A549 treated with DMSO at 1 μM for 4 hours (cell line): Measurements from ENCODE around the gene WTAP. TPM values are rescaled to one million over a fixed set of nuclear protein-coding genes. Genes with fewer than 3 reads are reported as not detected.

Source experiments
- total RNA-seq: library from RNA; stranded (reverse); fragments of 200-300 nt; extraction: Qiagen RNA extraction; gene quantifications from 5 replicates; pipeline ENCODE4 v1.2.3, GENCODE V29; 2022; ENCODE audit warnings: low read depth

The WTAP gene
- total RNA-seq, result 67.7 to 79.1 TPM (median 74.4 TPM) in 5 replicates

GRCh38 chr6:159726918-159727716 is at the start of gene WTAP:
TSS of gene WTAP (plus strand) at chr6:159727506. CDS start at chr6:159736266, 8,760 bp downstream.

GRCh38 chr6:159693128-159693893 is 34.0 kb upstream of the WTAP start, which contains the start of gene SOD2:
TSS of gene SOD2 (minus strand) at chr6:159693241. CDS start at chr6:159693167, 74 bp downstream.

GRCh38 chr6:159761873-159762680 is 34.8 kb downstream of the WTAP start, which contains the start of gene ACAT2:
TSS of gene ACAT2 (plus strand) at chr6:159762045. CDS start at chr6:159762088, 43 bp downstream.

GRCh38 chr6:159789377-159790148 is 62.3 kb downstream of the WTAP start, which contains the start of gene TCP1:
TSS of gene TCP1 (minus strand) at chr6:159789602. CDS start at chr6:159789468, 134 bp downstream.

GRCh38 chr6:159790149-159790955 is 63.0 kb downstream of the WTAP start, which contains the start of gene MRPL18:
TSS of gene MRPL18 (plus strand) at chr6:159790467. CDS start at chr6:159790588, 121 bp downstream.

GRCh38 chr6:159800141-159800865 is 73.0 kb downstream of the WTAP start, which contains the start of gene PNLDC1:
TSS of gene PNLDC1 (plus strand) at chr6:159800276. CDS start at chr6:159800308, 32 bp downstream.

Other genes starting within 250 kb of the WTAP start
- gene SOD2, start 34.3 kb upstream of the WTAP start, total RNA-seq, result 167 to 225 TPM (median 201 TPM) in 5 replicates
- gene ACAT2, start 34.5 kb downstream of the WTAP start, total RNA-seq, result 25.5 to 31.1 TPM (median 29.7 TPM) in 5 replicates
- 196 to 256 TPM (median 236 TPM) in 5 replicates for gene TCP1, start 62.1 kb downstream of the WTAP start, total RNA-seq
- 69.9 to 103 TPM (median 95.6 TPM) in 5 replicates for gene MRPL18, start 63.0 kb downstream of the WTAP start, total RNA-seq
- gene PNLDC1, start 72.8 kb downstream of the WTAP start, total RNA-seq, result 0.12 to 0.17 TPM in 2 of 5 replicates, not detected in the others
- not detected in 5 replicates for gene MAS1, start 163.5 kb downstream of the WTAP start, total RNA-seq
- 29.2 to 35.9 TPM (median 34.1 TPM) in 5 replicates for gene IGF2R, start 241.6 kb downstream of the WTAP start, total RNA-seq